ENCODE results near the gene SPDYE16.
"Not testable (repeated sequence)": the region's sequence is repeated elsewhere in the genome, so short reads cannot be mapped to it uniquely, and the experiment has no call there.

Gene SPDYE16

GRCh38 chr7:76506081-76506440 lies 37.0 kb downstream of the SPDYE16 start:
- DNase-seq (ENCODE audit: low read depth, low spot score): no peak
- in situ Hi-C loops (cut with HindIII; ENCODE audit: low sequenced_read_pairs): no loop called here
- no peak for TF ChIP-seq CTCF (IDR thresholded peaks at IDR 0.05; ENCODE audit: low read depth, low read length)

GRCh38 chr7:76505168-76506080 lies 37.7 kb downstream of the SPDYE16 start:
- no peak overlapping the region for H3K4me3 ChIP-seq (ENCODE audit: low read depth, low read length)
- in situ Hi-C loops (cut with HindIII; ENCODE audit: low sequenced_read_pairs): no loop called here
- TF ChIP-seq CTCF (IDR thresholded peaks at IDR 0.05; ENCODE audit: low read depth, low read length): no peak
- no peak for DNase-seq (ENCODE audit: low read depth, low spot score)

More at GRCh38 chr7:76506081-76506440, 37.0 kb downstream of the SPDYE16 start:
- H3K4me3 ChIP-seq (ENCODE audit: low read depth, low read length): no peak overlapping the region

GRCh38 chr7:76504351-76505167 lies 38.5 kb downstream of the SPDYE16 start:
- in situ Hi-C loops (cut with HindIII; ENCODE audit: low sequenced_read_pairs); DNase-seq (ENCODE audit: low read depth, low spot score); H3K4me3 ChIP-seq (ENCODE audit: low read depth, low read length): not testable (repeated sequence)

GRCh38 chr7:76503244-76503643 lies 39.9 kb downstream of the SPDYE16 start:
- DNase-seq (ENCODE audit: low read depth, low spot score); H3K4me3 ChIP-seq (ENCODE audit: low read depth, low read length); in situ Hi-C loops (cut with HindIII; ENCODE audit: low sequenced_read_pairs): not testable (repeated sequence)

GRCh38 chr7:76502836-76503235 lies 40.3 kb downstream of the SPDYE16 start:
- in situ Hi-C loops (cut with HindIII; ENCODE audit: low sequenced_read_pairs); H3K4me3 ChIP-seq (ENCODE audit: low read depth, low read length); DNase-seq (ENCODE audit: low read depth, low spot score): not testable (repeated sequence)

- in situ Hi-C loops (cut with HindIII; ENCODE audit: low sequenced_read_pairs); H3K4me3 ChIP-seq (ENCODE audit: low read depth, low read length); DNase-seq (ENCODE audit: low read depth, low spot score): not testable (repeated sequence)
Observed at GRCh38 chr7:76502224-76502623, 40.9 kb downstream of the SPDYE16 start.

GRCh38 chr7:76499924-76500241 lies 43.2 kb downstream of the SPDYE16 start:
- DNase-seq (ENCODE audit: low read depth, low spot score); H3K4me3 ChIP-seq (ENCODE audit: low read depth, low read length); in situ Hi-C loops (cut with HindIII; ENCODE audit: low sequenced_read_pairs): not testable (repeated sequence)

- H3K4me3 ChIP-seq (ENCODE audit: low read depth, low read length); in situ Hi-C loops (cut with HindIII; ENCODE audit: low sequenced_read_pairs); DNase-seq (ENCODE audit: low read depth, low spot score): not testable (repeated sequence)
Observed at GRCh38 chr7:76499201-76499923, 43.7 kb downstream of the SPDYE16 start.

- in situ Hi-C loops (cut with HindIII; ENCODE audit: low sequenced_read_pairs); DNase-seq (ENCODE audit: low read depth, low spot score); H3K4me3 ChIP-seq (ENCODE audit: low read depth, low read length): not testable (repeated sequence)
Observed at GRCh38 chr7:76498583-76499200, 44.4 kb downstream of the SPDYE16 start.

GRCh38 chr7:76497918-76498582 lies 45.0 kb downstream of the SPDYE16 start:
- H3K4me3 ChIP-seq (ENCODE audit: low read depth, low read length); in situ Hi-C loops (cut with HindIII; ENCODE audit: low sequenced_read_pairs); DNase-seq (ENCODE audit: low read depth, low spot score): not testable (repeated sequence)

- H3K4me3 ChIP-seq (ENCODE audit: low read depth, low read length); DNase-seq (ENCODE audit: low read depth, low spot score); in situ Hi-C loops (cut with HindIII; ENCODE audit: low sequenced_read_pairs): not testable (repeated sequence)
Observed at GRCh38 chr7:76495717-76496116, 47.4 kb downstream of the SPDYE16 start.

- in situ Hi-C loops (cut with HindIII; ENCODE audit: low sequenced_read_pairs); DNase-seq (ENCODE audit: low read depth, low spot score); H3K4me3 ChIP-seq (ENCODE audit: low read depth, low read length): not testable (repeated sequence)
Observed at GRCh38 chr7:76492139-76492538, 51.0 kb downstream of the SPDYE16 start.

- H3K4me3 ChIP-seq (ENCODE audit: low read depth, low read length); in situ Hi-C loops (cut with HindIII; ENCODE audit: low sequenced_read_pairs); DNase-seq (ENCODE audit: low read depth, low spot score): not testable (repeated sequence)
Observed at GRCh38 chr7:76487969-76488368, 55.1 kb downstream of the SPDYE16 start.

- DNase-seq (ENCODE audit: low read depth, low spot score); in situ Hi-C loops (cut with HindIII; ENCODE audit: low sequenced_read_pairs); H3K4me3 ChIP-seq (ENCODE audit: low read depth, low read length): not testable (repeated sequence)
Observed at GRCh38 chr7:76486618-76487017, 56.5 kb downstream of the SPDYE16 start.
